Parathyroid adenoma (tissue), 2 donors: ENCODE measurements around the gene IFI27L1.

Experiments used
- H2AFZ ChIP-seq: fragments of 300-600 bp; sonication (generic); one replicate; pipeline ENCODE4 v1.7.0; 2017; ENCODE audit warnings: antibody characterized with exemption, mild to moderate bottlenecking
- H3K27ac ChIP-seq: fragments of 300-600 bp; sonication (generic); one replicate; pipeline ENCODE4 v1.7.0; 2017
- H3K27me3 ChIP-seq: fragments of 300-600 bp; sonication (generic); one replicate; pipeline ENCODE4 v1.7.0; 2017; ENCODE audit warnings: low read length; ENCODE audit not compliant: control insufficient read depth, insufficient read depth
- H3K36me3 ChIP-seq: fragments of 300-600 bp; sonication (generic); one replicate; pipeline ENCODE4 v1.7.0; 2017; ENCODE audit warnings: low read length; ENCODE audit not compliant: control insufficient read depth, insufficient read depth
- H3K4me1 ChIP-seq: fragments of 300-600 bp; sonication (generic); one replicate; pipeline ENCODE4 v1.7.0; 2017; ENCODE audit warnings: control low read depth
- H3K4me2 ChIP-seq: fragments of 300-600 bp; sonication (generic); one replicate; pipeline ENCODE4 v1.7.0; 2017; ENCODE audit warnings: low read length
- H3K4me3 ChIP-seq: fragments of 300-600 bp; sonication (generic); one replicate; pipeline ENCODE4 v1.7.0; 2017; ENCODE audit warnings: low read depth, low read length
- H3K79me2 ChIP-seq: fragments of 300-600 bp; sonication (generic); one replicate; pipeline ENCODE4 v1.7.0; 2017; ENCODE audit warnings: control low read depth
- H3K9ac ChIP-seq: fragments of 300-600 bp; sonication (generic); one replicate; pipeline ENCODE4 v1.7.0; 2017; ENCODE audit warnings: mild to moderate bottlenecking
- H3K9me3 ChIP-seq: fragments of 300-600 bp; sonication (generic); one replicate; pipeline ENCODE4 v1.7.0; 2017; ENCODE audit warnings: low read length; ENCODE audit not compliant: control insufficient read depth
- CTCF ChIP-seq: fragments of 300-600 bp; sonication (generic); IDR thresholded peaks from one replicate; pipeline ENCODE4 v1.7.0; 2017; ENCODE audit warnings: antibody characterized with exemption, mild to moderate bottlenecking
- donor health status: primary hyperparathyroidism.

The IFI27L1 gene

DNA sequence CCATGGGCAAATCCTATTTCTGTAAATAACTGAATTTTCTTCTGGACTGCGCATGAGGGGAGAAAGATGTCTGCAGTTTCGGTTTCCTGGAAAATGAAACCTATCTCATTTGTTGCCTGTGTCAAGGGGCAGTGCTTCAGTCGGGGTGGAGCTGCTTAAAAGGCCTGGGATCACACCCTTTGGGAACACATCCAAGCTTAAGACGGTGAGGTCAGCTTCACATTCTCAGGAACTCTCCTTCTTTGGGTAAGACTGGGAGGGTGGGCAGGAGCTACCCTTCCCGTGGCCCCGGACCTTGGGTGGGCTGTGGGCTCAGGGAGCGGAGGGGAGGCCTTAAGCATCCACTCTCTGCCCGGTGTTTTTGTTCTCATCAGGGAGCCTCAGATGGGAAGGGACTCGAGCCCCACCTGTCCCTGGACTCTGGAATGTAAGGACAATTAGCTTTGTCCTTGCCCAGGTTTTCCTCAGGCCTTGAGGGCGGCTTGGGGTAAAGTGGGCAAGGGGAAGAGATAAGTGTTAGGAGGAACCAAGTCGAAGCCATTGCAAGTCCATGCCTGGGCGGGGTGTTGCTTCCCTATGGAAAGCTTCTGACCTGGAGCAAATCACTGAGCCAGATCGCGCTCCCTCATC is 29.6 kb downstream of the IFI27L1 start, which contains the start of gene IFI27:
Gene IFI27 (plus strand): TSS at position 185 of the 630 bp plus-strand sequence.
- H3K4me3 ChIP-seq = peak within 1 kb of the TSS; percentile 56
- H3K9ac ChIP-seq = no peak within 1 kb of the TSS
- no peaks in the 10 kb centered on the region for H3K9me3 ChIP-seq
- no peaks in the 10 kb centered on the region for H3K36me3 ChIP-seq
- H3K4me1 ChIP-seq = no peaks in the 10 kb centered on the region
- peak within 1 kb of the TSS; percentile 26 for H3K4me2 ChIP-seq
- no peaks in the 10 kb centered on the region for H3K79me2 ChIP-seq
- no peaks in the 10 kb centered on the region for H3K27me3 ChIP-seq
- H3K27ac ChIP-seq = peak within 1 kb of the TSS; percentile 77
- no peak for TF ChIP-seq CTCF
- H2AFZ ChIP-seq = no peak within 1 kb of the TSS

GRCh38 chr14:94111276-94112095 is 30.4 kb downstream of the IFI27L1 start:
- no peak overlapping the region for H3K9ac ChIP-seq
- H3K27ac ChIP-seq = peak overlapping the region; percentile 77
- H3K4me1 ChIP-seq = no peaks in the 10 kb centered on the region
- H2AFZ ChIP-seq = no peak overlapping the region
- no peaks in the 10 kb centered on the region for H3K36me3 ChIP-seq
- TF ChIP-seq CTCF = no peak
- H3K27me3 ChIP-seq = no peaks in the 10 kb centered on the region
- H3K9me3 ChIP-seq = no peaks in the 10 kb centered on the region
- H3K79me2 ChIP-seq = no peaks in the 10 kb centered on the region
- peak overlapping the region; percentile 56 for H3K4me3 ChIP-seq
- H3K4me2 ChIP-seq = no peak overlapping the region

DNA sequence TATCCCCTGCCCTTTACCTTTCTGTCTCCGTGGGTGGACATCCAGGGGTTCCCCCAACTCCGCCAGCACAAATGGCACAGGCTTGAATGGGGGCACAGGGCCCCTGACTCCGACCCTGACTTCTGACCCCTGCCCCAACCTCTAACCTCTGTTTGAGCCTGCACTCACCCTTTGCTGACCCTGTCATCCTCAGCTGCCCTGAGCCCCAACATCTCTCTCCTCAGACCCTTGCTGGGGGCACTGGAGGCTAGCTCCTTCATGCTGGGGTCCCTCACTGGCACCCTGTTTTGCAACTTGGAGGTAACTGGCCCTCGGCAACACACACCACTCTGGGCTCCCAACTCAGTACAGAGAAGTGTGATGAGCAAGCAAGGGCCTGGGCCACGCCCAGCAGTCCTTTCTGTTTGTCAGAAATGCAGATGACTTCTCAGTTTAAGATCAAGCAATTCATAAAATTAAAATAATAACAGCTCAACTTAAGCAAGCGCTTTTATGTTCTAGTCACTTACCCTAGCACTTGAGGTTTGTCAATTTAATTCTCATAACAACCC is 31.5 kb downstream of the IFI27L1 start:
- no peaks in the 10 kb centered on the region for H3K36me3 ChIP-seq
- no peak overlapping the region for H3K9ac ChIP-seq
- no peak overlapping the region for H2AFZ ChIP-seq
- H3K4me1 ChIP-seq = no peaks in the 10 kb centered on the region
- H3K4me3 ChIP-seq = no peak overlapping the region
- H3K27ac ChIP-seq = no peak overlapping the region
- H3K4me2 ChIP-seq = no peak overlapping the region
- H3K79me2 ChIP-seq = no peaks in the 10 kb centered on the region
- no peaks in the 10 kb centered on the region for H3K9me3 ChIP-seq
- no peak for TF ChIP-seq CTCF
- H3K27me3 ChIP-seq = no peaks in the 10 kb centered on the region

GRCh38 chr14:94113073-94113472 is 32.0 kb downstream of the IFI27L1 start:
- no peak for TF ChIP-seq CTCF
- Histone ChIP-seq H3K36me3 (no peaks in the 10 kb centered on the region), H3K4me1 (no peaks in the 10 kb centered on the region), H3K9me3 (no peaks in the 10 kb centered on the region), H3K4me3 (no peak overlapping the region), H3K27ac (no peak overlapping the region), H3K27me3 (no peaks in the 10 kb centered on the region), H3K79me2 (no peaks in the 10 kb centered on the region), H2AFZ (no peak overlapping the region), H3K9ac (no peak overlapping the region), H3K4me2 (no peak overlapping the region)
